Heart left ventricle (tissue), 16 donors: ENCODE results near the gene MTOR. TPM values are rescaled to one million over a fixed set of nuclear protein-coding genes. Genes with fewer than 3 reads are reported as not detected.

Experiments
- ATAC-seq, 4 donors: fragments of 200-7000 bp; cut with Tn5 transposase; one replicate each; pipeline ENCODE4 v1.9.1; 2020 to 2022; ENCODE audit warnings: moderate library complexity in 4 of 4, mild to moderate bottlenecking in 3 of 4, moderate number of reproducible peaks in 1 of 4
- DNase-seq, 5 donors: peaks; one replicate each; pipeline ENCODE4 v3.0.0-alpha.2; 2020
- H3K27ac ChIP-seq, 12 donors: fragments of 200-600 bp; sonication (generic) in 4 of 12; one replicate each; pipeline versions ENCODE4 v1.5.0 to v1.8.0; 2016 to 2022; ENCODE audit warnings: mild to moderate bottlenecking in 2 of 12
- H3K27me3 ChIP-seq, 9 donors: fragments of 200-600 bp; sonication (generic) in 2 of 9; one replicate each; pipeline versions ENCODE4 v1.5.1 to v1.8.0; 2016 to 2022; ENCODE audit warnings: mild to moderate bottlenecking in 3 of 9
- H3K36me3 ChIP-seq, 9 donors: fragments of 200-600 bp; sonication (generic) in 2 of 9; one replicate each; pipeline versions ENCODE4 v1.5.0 to v1.8.0; 2018 to 2022; ENCODE audit warnings: mild to moderate bottlenecking in 2 of 9
- H3K4me1 ChIP-seq, 12 donors: fragments of 200-600 bp; sonication (generic) in 4 of 12; one replicate each; pipeline versions ENCODE4 v1.5.0 to v1.8.0; 2016 to 2022; ENCODE audit warnings: mild to moderate bottlenecking in 3 of 12
- H3K4me3 ChIP-seq, 12 donors: fragments of 200-600 bp; sonication (generic) in 4 of 12; one replicate each; pipeline versions ENCODE4 v1.5.0 to v1.8.0; 2017 to 2022; ENCODE audit warnings: mild to moderate bottlenecking in 9 of 12, moderate library complexity in 4 of 12
- H3K9me3 ChIP-seq, 12 donors: fragments of 200-600 bp; sonication (generic) in 4 of 12; one replicate each; pipeline versions ENCODE4 v1.5.0 to v1.8.0; 2016 to 2022; ENCODE audit warnings: mild to moderate bottlenecking in 1 of 12
- POLR2A ChIP-seq, 2 donors: fragments of 450-650 bp; IDR thresholded peaks; one replicate each; pipeline ENCODE4 v1.6.1; 2017; ENCODE audit warnings: antibody characterized with exemption in 2 of 2, mild to moderate bottlenecking in 2 of 2, moderate library complexity in 2 of 2
- WGBS, 4 donors: extraction: QIAGEN DNeasy Blood & Tissue Kit in 2 of 4; methylation state at CpG; one replicate each; pipeline versions ENCODE4 v1.1.5 to v1.1.7; 2013 to 2018; 5-methylcytosine and 5-hydroxymethylcytosine counted together
- intact Hi-C, 10 donors: fragments of 100-400 bp; cut with DNase I; formaldehyde crosslinking; loops; one replicate each; pipeline versions ENCODE4 v1.11.1 to v1.14.2; 2022
- polyA plus RNA-seq, 2 donors: library from polyadenylated mRNA; stranded (reverse); fragments of 200-250 nt; gene quantifications; one replicate each; pipeline ENCODE4 v1.2.3, GENCODE V29; 2013
- total RNA-seq, 9 donors: library from RNA; depleted of rRNA in 2 of 9; stranded (reverse); fragments of >200 nt in 2 of 9; fragmentation: NEBNext Ultra II Directional in 3 of 9; extraction: Animal tissue kit (Norgen Biotek cat#: 25700) in 3 of 9; gene quantifications; one replicate each; pipeline versions ENCODE4 v1.1.0 to v1.2.4, GENCODE V29; 2016 to 2023
- TF ChIP-seq, protein P1 (sequence below), 12 donors: fragments of 200-600 bp; sonication (generic) in 4 of 12; IDR thresholded peaks; one replicate each; pipeline versions ENCODE4 v1.5.0 to v1.8.0; 2018 to 2022; ENCODE audit warnings: antibody characterized with exemption in 12 of 12, mild to moderate bottlenecking in 5 of 12
- donor health status: ischemic (EF 13 %, LVEDD 7.1; RV severe dilation, severe dysfunction).
- donor health status: healthy with polysubstance abuse.
- donor health status: DM: no; HTN: yes; CAD: no.
- donor health status: DM: no; HTN: no; CAD: no.
- donor health status: ischemic (EF 25% LVEDD 6.9; RV normal size, moderate dysfunction).
- donor health status: ischemic (EF 25% LVEDD 5.7; RV mildly dilated, moderate dysfunction).
- donor health status: healthy.
- donor health status: DM: yes; HTN: yes; CAD: no.
- donor health status: ischemic (EF 35%, LVEDD 5.7; RV mildly dilated, moderate dysfunction).
- donor health status: nonischemic (EF 11% LVEDD 7.7; RV severe dilation, severe dysfunction).
- donor health status: DM: yes; HTN: yes; CAD: no.
- donor health status: PGD.
- donor health status: ischemic (EF 29% LVEDD 5.4; RV normal size, mild dysfunction).
- donor health status: nonischemic (EF 23%, LVEDD 6.1; RV moderate dilation, normal function).

MTOR gene
- total and polyA plus RNA-seq, 11 donors, result 17.4 to 43.6 (median 36.7) TPM

DNA sequence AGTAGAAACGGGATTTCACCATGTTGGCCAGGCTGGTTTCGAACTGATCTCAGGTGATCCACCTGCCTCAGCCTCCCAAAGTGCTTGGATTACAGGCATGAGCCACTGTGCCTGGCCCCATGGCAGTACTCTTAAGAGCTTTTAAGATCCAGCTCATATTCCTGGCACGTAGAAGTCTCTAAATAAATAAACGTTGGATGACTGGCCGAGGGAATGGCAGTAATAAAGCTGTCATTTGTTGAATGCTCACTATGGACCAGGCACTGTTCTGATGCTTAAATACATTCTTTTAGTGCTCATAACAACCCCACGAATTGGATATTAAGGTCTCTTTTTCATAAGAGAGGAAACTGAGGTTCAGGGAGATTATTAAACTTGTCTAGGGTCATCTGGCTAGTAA, 31.5 kb upstream of the MTOR start:
- no peaks in the 10 kb centered on the region for H3K27me3 ChIP-seq
- no peaks in the 10 kb centered on the region for H3K9me3 ChIP-seq
- H3K4me1 ChIP-seq, result peaks cover 0 to 8% (median 0%) of the 10 kb centered on the region in 12 donors
- H3K36me3 ChIP-seq, result peaks cover 0 to 52% (median 31%) of the 10 kb centered on the region in 9 donors
- H3K27ac ChIP-seq, result no peak overlapping the region
- H3K4me3 ChIP-seq, result no peak overlapping the region
- DNase-seq (no peak), ATAC-seq (no peak)
- WGBS, 4 donors, result 82 to 94% (median 91%) methylated on average over 6 of the region's 6 CpGs
- TF ChIP-seq, protein P1, sequence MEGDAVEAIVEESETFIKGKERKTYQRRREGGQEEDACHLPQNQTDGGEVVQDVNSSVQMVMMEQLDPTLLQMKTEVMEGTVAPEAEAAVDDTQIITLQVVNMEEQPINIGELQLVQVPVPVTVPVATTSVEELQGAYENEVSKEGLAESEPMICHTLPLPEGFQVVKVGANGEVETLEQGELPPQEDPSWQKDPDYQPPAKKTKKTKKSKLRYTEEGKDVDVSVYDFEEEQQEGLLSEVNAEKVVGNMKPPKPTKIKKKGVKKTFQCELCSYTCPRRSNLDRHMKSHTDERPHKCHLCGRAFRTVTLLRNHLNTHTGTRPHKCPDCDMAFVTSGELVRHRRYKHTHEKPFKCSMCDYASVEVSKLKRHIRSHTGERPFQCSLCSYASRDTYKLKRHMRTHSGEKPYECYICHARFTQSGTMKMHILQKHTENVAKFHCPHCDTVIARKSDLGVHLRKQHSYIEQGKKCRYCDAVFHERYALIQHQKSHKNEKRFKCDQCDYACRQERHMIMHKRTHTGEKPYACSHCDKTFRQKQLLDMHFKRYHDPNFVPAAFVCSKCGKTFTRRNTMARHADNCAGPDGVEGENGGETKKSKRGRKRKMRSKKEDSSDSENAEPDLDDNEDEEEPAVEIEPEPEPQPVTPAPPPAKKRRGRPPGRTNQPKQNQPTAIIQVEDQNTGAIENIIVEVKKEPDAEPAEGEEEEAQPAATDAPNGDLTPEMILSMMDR (IDR thresholded peaks at IDR 0.05), result no peak
- TF ChIP-seq POLR2A (IDR thresholded peaks at IDR 0.05), result no peak
- intact Hi-C loops, result no loop called here

DNA sequence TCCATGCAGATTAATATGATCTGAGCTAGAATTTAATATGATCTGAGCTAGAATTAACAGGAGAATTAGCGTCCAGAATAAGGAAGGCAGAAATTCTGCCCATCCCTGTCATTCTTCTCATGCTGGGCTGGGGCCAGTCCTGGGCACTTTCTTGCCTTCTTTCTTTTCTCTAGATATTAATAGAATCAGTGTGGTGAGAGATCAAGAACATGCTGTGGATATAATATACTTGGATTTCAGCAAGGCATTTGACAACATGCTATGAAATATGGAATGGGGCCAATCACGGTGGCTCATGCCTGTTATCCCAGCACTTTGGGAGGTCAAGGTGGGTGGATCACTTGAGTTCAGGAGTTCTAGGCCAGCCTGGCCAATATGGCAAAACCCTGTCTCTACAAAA, 28.7 kb upstream of the MTOR start:
- peaks cover 0 to 72% (median 51%) of the 10 kb centered on the region in 9 donors for H3K36me3 ChIP-seq
- intact Hi-C loops, result no loop called here
- peaks cover 0 to 8% (median 0%) of the 10 kb centered on the region in 12 donors for H3K4me1 ChIP-seq
- no peak overlapping the region for H3K4me3 ChIP-seq
- 51 to 74% (median 65%) methylated on average over 2 of the region's 2 CpGs for WGBS, 4 donors
- TF ChIP-seq, protein P1 (IDR thresholded peaks at IDR 0.05), result no peak
- no peak for TF ChIP-seq POLR2A (IDR thresholded peaks at IDR 0.05)
- ATAC-seq (no peak), DNase-seq (no peak)
- H3K9me3 ChIP-seq, result no peaks in the 10 kb centered on the region
- no peak overlapping the region for H3K27ac ChIP-seq
- H3K27me3 ChIP-seq, result no peaks in the 10 kb centered on the region

DNA sequence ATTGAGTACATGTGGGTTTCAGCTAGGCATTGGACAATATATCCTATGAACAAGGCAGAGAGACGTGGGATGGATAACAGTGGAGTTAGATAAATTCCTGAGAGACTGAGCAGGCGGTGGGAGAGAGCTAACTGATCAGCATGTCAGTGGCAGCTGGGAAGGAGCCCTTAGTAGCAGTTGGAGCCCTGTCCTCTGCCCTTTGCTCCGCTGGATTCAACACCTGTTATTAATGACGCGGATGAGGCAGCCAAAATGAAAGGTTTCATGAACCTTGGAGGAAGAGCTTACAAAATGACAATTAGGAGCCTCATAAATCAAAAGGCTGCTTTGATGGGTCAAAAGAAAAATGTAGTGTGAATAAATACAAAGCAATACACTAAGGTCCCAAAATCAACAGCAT, 26.7 kb upstream of the MTOR start:
- Histone ChIP-seq H3K36me3 (peaks cover 0 to 59% (median 46%) of the 10 kb centered on the region in 9 donors), H3K9me3 (no peaks in the 10 kb centered on the region), H3K4me1 (peaks cover 0 to 8% (median 0%) of the 10 kb centered on the region in 12 donors), H3K27ac (no peak overlapping the region), H3K4me3 (no peak overlapping the region), H3K27me3 (no peaks in the 10 kb centered on the region)
- intact Hi-C loops, result no loop called here
- 83 to 91% (median 87%) methylated on average over 5 of the region's 5 CpGs for WGBS, 4 donors
- DNase-seq (no peak), ATAC-seq (no peak)
- no peak for TF ChIP-seq POLR2A (IDR thresholded peaks at IDR 0.05)
- TF ChIP-seq, protein P1 (IDR thresholded peaks at IDR 0.05), result no peak

DNA sequence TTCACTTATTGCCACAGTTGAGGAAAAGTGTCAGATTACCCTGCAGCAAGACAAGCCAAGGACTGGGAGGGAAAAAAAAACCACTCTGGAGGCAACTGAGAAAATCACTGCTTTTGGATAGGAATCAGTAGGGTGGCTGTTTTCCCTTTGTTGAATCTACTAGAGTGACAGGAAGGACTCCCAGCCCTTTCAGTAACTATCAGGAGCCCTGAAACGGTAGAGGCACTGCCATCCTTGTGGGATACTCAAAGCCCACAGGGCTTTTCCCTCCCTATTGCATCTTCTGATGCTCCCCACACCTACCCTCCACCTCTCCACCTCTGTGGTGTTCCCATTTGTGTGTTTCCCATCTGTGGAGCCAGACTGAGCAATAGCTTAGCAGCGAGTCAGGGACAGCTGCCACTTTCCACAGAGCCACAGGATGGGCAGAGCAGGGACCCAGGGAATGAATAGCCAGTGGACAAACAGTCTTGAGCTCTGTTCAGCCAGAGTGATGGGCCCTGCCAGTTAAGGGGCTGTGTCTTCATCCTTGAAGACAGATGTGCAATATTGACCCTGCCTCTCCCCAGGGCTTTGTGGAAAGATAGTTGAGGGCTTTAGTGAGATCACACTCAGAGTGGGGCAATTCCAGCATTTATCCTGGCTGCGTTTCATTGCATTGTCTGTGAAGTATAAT, 24.5 kb upstream of the MTOR start:
- H3K4me1 ChIP-seq, result peaks cover 0 to 8% (median 4%) of the 10 kb centered on the region in 12 donors
- H3K9me3 ChIP-seq, result no peaks in the 10 kb centered on the region
- H3K36me3 ChIP-seq, result peaks cover 0 to 56% (median 41%) of the 10 kb centered on the region in 9 donors
- DNase-seq (peak in 1 of 5 donors; percentile 3), ATAC-seq (no peak)
- no peak for TF ChIP-seq POLR2A (IDR thresholded peaks at IDR 0.05)
- TF ChIP-seq, protein P1 (IDR thresholded peaks at IDR 0.05), result no peak
- intact Hi-C loops, result no loop called here
- WGBS, 4 donors, result 82 to 93% (median 84%) methylated on average over 3 of the region's 3 CpGs
- H3K4me3 ChIP-seq, result no peak overlapping the region
- H3K27ac ChIP-seq, result no peak overlapping the region
- H3K27me3 ChIP-seq, result no peaks in the 10 kb centered on the region
